ENCODE data around the gene DHRS1. TPM values are rescaled to one million over a fixed set of nuclear protein-coding genes. Genes with fewer than 3 reads are reported as not detected.
A peak's percentile ranks its signal among the peaks of the same experiment; 100 is the strongest.
"Not testable (repeated sequence)": the region's sequence is repeated elsewhere in the genome, so short reads cannot be mapped to it uniquely, and the experiment has no call there.

Gene DHRS1
- total and polyA plus RNA-seq, 3 experiments from 2014 or later = 9.3 to 34.8 (median 9.8) TPM

DNA sequence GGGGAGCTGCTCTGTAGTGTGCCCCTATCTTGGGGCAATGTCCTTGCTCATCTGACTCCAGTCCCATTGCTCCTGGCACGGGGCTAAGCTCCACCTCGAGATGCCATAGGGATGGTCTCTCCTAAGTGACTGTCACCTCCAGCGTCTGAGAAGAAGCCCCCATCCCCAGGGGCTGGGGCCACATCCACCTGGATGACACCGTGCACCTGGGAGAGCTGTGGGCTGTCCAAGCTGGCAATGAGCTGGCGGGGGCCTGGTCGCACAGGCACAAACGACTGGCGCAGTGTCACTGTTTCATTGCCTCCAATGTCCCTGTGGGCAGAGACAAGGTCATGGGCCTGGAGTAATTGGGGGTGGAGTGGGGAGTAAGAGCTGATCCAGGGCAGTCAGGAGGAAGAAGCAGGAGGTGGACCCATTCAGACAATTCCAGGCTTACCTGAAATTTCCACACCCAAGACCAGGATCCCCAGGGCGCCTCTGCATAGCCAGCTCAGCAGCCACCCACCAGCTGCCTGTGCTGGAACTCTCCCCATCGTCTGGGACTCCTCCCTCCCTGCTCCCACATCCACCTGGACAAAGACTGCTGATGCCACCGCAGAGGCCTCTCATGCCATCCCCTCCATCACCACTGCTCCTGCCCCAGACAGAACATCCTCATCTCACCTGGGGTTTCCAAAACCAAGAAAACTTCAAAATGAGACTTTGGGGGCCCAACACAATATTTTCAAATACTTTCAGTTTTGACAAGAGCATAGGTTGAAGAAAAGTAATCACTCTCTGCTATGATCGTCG is 50.2 kb downstream of the DHRS1 start:
- DNase-seq = peak in 1 of 5 donors; percentile 17
- H3K4me1 ChIP-seq (ENCODE audit: insufficient read depth, low read length) = peaks cover 5% of the 10 kb centered on the region
- H3K9me3 ChIP-seq (ENCODE audit: low read length) = no peaks in the 10 kb centered on the region
- H3K9me3 Mint-ChIP-seq = no peaks in the 10 kb centered on the region
- POLR2A ChIA-PET = no interaction called here
- CTCF ChIA-PET = interaction anchor here (0.9 to 8.5 kb wide), 2 partner anchors 50 to 84 kb away, joined by 4 to 151 read pairs; partner anchors contain the start of genes DHRS1 and NOP9
- H3K27ac ChIP-seq (ENCODE audit: low read depth, low read length) = no peak overlapping the region
- no peak overlapping the region for H3K4me3 Mint-ChIP-seq
- H3K4me3 ChIP-seq (ENCODE audit: low read length) = no peak overlapping the region
- peaks cover 13 to 18% (median 18%) of the 10 kb centered on the region in 3 donors for H3K4me1 Mint-ChIP-seq
- H3K36me3 Mint-ChIP-seq = peaks cover 0 to 24% (median 3%) of the 10 kb centered on the region in 3 donors
- H3K27ac Mint-ChIP-seq = peak overlapping the region in 2 of 8 donors; percentile 47 to 58
- H3K27me3 Mint-ChIP-seq = no peaks in the 10 kb centered on the region
- no peaks in the 10 kb centered on the region for H3K36me3 ChIP-seq (ENCODE audit: insufficient read depth, low read length)
- H3K27me3 ChIP-seq (ENCODE audit: insufficient read depth, low read length, poor library complexity, severe bottlenecking) = no peaks in the 10 kb centered on the region

GRCh38 chr14:24247422-24247821 is 52.2 kb downstream of the DHRS1 start:
- H3K27ac ChIP-seq (ENCODE audit: low read depth, low read length) = no peak overlapping the region
- Mint-ChIP-seq H3K9me3 (no peaks in the 10 kb centered on the region), H3K27ac (peak overlapping the region; percentile 67 to 98 (median 86)), H3K4me1 (peaks cover 22 to 33% (median 32%) of the 10 kb centered on the region in 3 donors), H3K36me3 (peaks cover 0 to 16% (median 1%) of the 10 kb centered on the region in 3 donors), H3K27me3 (no peaks in the 10 kb centered on the region), H3K4me3 (peak overlapping the region; percentile 1 to 55 (median 21))
- no peak for DNase-seq
- ChIA-PET CTCF (interaction anchor here (0.7 to 12.1 kb wide), 9 partner anchors 16 to 190 kb away, joined by 3 to 151 read pairs (median 8); partner anchors contain the start of genes CIDEB, DHRS1, LTB4R and LTB4R2), POLR2A (interaction anchor here (1.8 to 1.9 kb wide), 2 partner anchors 24 to 183 kb away, joined by 7 to 12 read pairs; partner anchors contain the start of genes CBLN3, KHNYN and RABGGTA)
- H3K4me3 ChIP-seq (ENCODE audit: low read length) = no peak overlapping the region
- H3K36me3 ChIP-seq (ENCODE audit: insufficient read depth, low read length) = no peaks in the 10 kb centered on the region
- no peaks in the 10 kb centered on the region for H3K27me3 ChIP-seq (ENCODE audit: insufficient read depth, low read length, poor library complexity, severe bottlenecking)
- peaks cover 13% of the 10 kb centered on the region for H3K4me1 ChIP-seq (ENCODE audit: insufficient read depth, low read length)
- H3K9me3 ChIP-seq (ENCODE audit: low read length) = no peaks in the 10 kb centered on the region

- Mint-ChIP-seq H3K9me3 (no peaks in the 10 kb centered on the region), H3K27ac (peak overlapping the region; percentile 79 to 98 (median 92)), H3K4me1 (peaks cover 27 to 39% (median 39%) of the 10 kb centered on the region in 3 donors), H3K36me3 (peaks cover 0 to 21% (median 1%) of the 10 kb centered on the region in 3 donors), H3K4me3 (peak overlapping the region; percentile 54 to 75 (median 66)), H3K27me3 (no peaks in the 10 kb centered on the region)
- Histone ChIP-seq H3K36me3 (ENCODE audit: insufficient read depth, low read length) (no peaks in the 10 kb centered on the region), H3K27me3 (ENCODE audit: insufficient read depth, low read length, poor library complexity, severe bottlenecking) (no peaks in the 10 kb centered on the region), H3K9me3 (ENCODE audit: low read length) (no peaks in the 10 kb centered on the region), H3K4me1 (ENCODE audit: insufficient read depth, low read length) (peaks cover 15% of the 10 kb centered on the region), H3K27ac (ENCODE audit: low read depth, low read length) (no peak overlapping the region), H3K4me3 (ENCODE audit: low read length) (no peak overlapping the region)
- CTCF ChIA-PET = interaction anchor here (0.7 to 12.1 kb wide), 9 partner anchors 17 to 190 kb away, joined by 3 to 151 read pairs (median 33); partner anchors contain the start of genes CBLN3, CIDEB, DHRS1 and KHNYN
- peak in 1 of 5 donors; percentile 35 for DNase-seq
- POLR2A ChIA-PET = interaction anchor here (0.6 to 1.9 kb wide), 7 partner anchors 24 to 183 kb away, joined by 3 to 12 read pairs (median 4); partner anchors contain the start of genes CBLN3, DCAF11, IRF9 and KHNYN
Observed at GRCh38 chr14:24246765-24247212, 52.8 kb downstream of the DHRS1 start.

DNA sequence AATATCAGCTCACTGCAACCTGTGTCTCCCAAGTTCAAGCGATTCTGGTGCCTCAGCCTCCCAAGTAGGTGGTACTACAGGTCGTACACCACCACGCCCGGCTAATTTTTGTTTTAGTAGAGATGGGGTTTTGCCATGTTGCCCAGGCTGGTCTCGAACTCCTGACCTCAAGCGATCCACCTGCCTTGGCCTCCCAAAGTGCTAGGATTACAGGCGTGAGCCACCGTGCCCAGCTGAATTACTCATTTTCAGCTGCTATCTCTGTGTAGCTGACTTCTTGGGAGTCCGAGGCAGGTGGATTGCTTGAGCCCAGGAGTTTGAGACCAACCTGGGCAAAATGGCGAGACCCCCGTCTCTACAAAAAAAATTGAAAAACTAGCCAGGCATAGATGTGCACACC is 54.2 kb downstream of the DHRS1 start:
- not testable (repeated sequence) for H3K4me3 Mint-ChIP-seq; H3K27me3 Mint-ChIP-seq; DNase-seq; H3K4me3 ChIP-seq (ENCODE audit: low read length); H3K27ac ChIP-seq (ENCODE audit: low read depth, low read length); H3K9me3 Mint-ChIP-seq; H3K36me3 ChIP-seq (ENCODE audit: insufficient read depth, low read length); H3K9me3 ChIP-seq (ENCODE audit: low read length); H3K27me3 ChIP-seq (ENCODE audit: insufficient read depth, low read length, poor library complexity, severe bottlenecking)
- peaks cover 29% of the 10 kb centered on the region for H3K4me1 ChIP-seq (ENCODE audit: insufficient read depth, low read length)
- ChIA-PET CTCF (interaction anchor here (0.7 to 12.1 kb wide), 8 partner anchors 25 to 186 kb away, joined by 3 to 151 read pairs (median 48); partner anchors contain the start of genes CBLN3, CIDEB, DHRS1 and KHNYN), POLR2A (interaction anchor here (0.6 kb wide), 1 partner anchor 84 kb away, joined by 3 read pairs; no protein-coding TSS in a partner anchor)
- H3K36me3 Mint-ChIP-seq = peaks cover 0 to 23% (median 2%) of the 10 kb centered on the region in 3 donors
- peaks cover 36 to 52% (median 52%) of the 10 kb centered on the region in 3 donors for H3K4me1 Mint-ChIP-seq
- peak overlapping the region in 4 of 8 donors; percentile 79 to 95 (median 91) for H3K27ac Mint-ChIP-seq

DNA sequence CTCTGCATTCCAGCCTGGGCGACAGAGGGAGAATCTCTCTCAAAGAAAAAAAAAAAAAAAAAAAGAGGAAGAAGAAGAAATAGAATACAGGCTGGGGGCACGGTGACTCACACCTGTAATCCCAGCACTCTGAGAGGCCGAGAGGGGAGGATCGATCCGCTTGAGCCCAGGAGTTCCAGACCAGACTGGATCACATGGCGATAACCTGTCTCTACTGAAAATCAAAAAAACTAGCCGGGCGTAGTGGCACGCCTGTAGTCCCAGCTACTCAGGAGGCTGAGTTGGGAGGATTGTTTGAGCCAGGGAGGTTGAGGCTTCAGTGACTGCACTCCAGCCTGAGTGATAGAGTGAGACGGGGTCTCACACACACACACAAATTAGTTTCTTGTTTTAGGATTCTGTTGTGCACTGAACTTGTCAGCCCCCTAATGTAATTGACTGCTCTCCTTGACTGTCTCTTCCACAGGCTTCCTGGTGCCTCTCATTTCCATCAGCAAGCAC is 56.2 kb downstream of the DHRS1 start:
- Mint-ChIP-seq H3K4me3 (peak overlapping the region; percentile 93 to 99 (median 98)), H3K27me3 (peaks cover 0 to 2% of the 10 kb centered on the region in 2 donors), H3K27ac (peak overlapping the region; percentile 98 to 100 (median 100)), H3K4me1 (peaks cover 55 to 72% (median 71%) of the 10 kb centered on the region in 3 donors), H3K36me3 (peaks cover 4 to 38% (median 4%) of the 10 kb centered on the region in 3 donors), H3K9me3 (no peaks in the 10 kb centered on the region)
- POLR2A ChIA-PET = interaction anchor here (0.7 to 3.3 kb wide), 13 partner anchors 10 to 200 kb away, joined by 5 to 44 read pairs (median 26); partner anchors contain the start of genes CBLN3, CHMP4A, DCAF11 and DHRS1
- peak overlapping the region; percentile 79 for H3K4me3 ChIP-seq (ENCODE audit: low read length)
- CTCF ChIA-PET = interaction anchor here (0.6 to 12.1 kb wide), 28 partner anchors 9 to 774 kb away, joined by 3 to 151 read pairs (median 7); partner anchors contain the start of genes ADCY4, CBLN3, CHMP4A and CIDEB
- H3K27me3 ChIP-seq (ENCODE audit: insufficient read depth, low read length, poor library complexity, severe bottlenecking) = no peaks in the 10 kb centered on the region
- peak overlapping the region; percentile 99 for H3K27ac ChIP-seq (ENCODE audit: low read depth, low read length)
- H3K36me3 ChIP-seq (ENCODE audit: insufficient read depth, low read length) = peaks cover 27% of the 10 kb centered on the region
- H3K9me3 ChIP-seq (ENCODE audit: low read length) = no peaks in the 10 kb centered on the region
- peaks cover 49% of the 10 kb centered on the region for H3K4me1 ChIP-seq (ENCODE audit: insufficient read depth, low read length)
- peak in 1 of 5 donors; percentile 9 for DNase-seq

- Mint-ChIP-seq H3K9me3 (no peaks in the 10 kb centered on the region), H3K27ac (peak overlapping the region; percentile 98 to 100 (median 100)), H3K4me1 (peaks cover 63 to 76% (median 76%) of the 10 kb centered on the region in 3 donors), H3K27me3 (peaks cover 0 to 2% of the 10 kb centered on the region in 2 donors), H3K4me3 (peak overlapping the region; percentile 93 to 99 (median 98)), H3K36me3 (peaks cover 4 to 52% (median 16%) of the 10 kb centered on the region in 3 donors)
- H3K9me3 ChIP-seq (ENCODE audit: low read length) = no peaks in the 10 kb centered on the region
- H3K4me3 ChIP-seq (ENCODE audit: low read length) = peak overlapping the region; percentile 79
- DNase-seq = peak; percentile 92 to 97 (median 95)
- POLR2A ChIA-PET = interaction anchor here (0.6 to 3.3 kb wide), 23 partner anchors 9 to 201 kb away, joined by 3 to 44 read pairs (median 10); partner anchors contain the start of genes CBLN3, CHMP4A, DCAF11 and DHRS1
- H3K27ac ChIP-seq (ENCODE audit: low read depth, low read length) = peak overlapping the region; percentile 99
- H3K36me3 ChIP-seq (ENCODE audit: insufficient read depth, low read length) = peaks cover 39% of the 10 kb centered on the region
- peaks cover 51% of the 10 kb centered on the region for H3K4me1 ChIP-seq (ENCODE audit: insufficient read depth, low read length)
- CTCF ChIA-PET = interaction anchor here (0.7 to 12.1 kb wide), 39 partner anchors 8 to 200 kb away, joined by 3 to 151 read pairs (median 5); partner anchors contain the start of genes ADCY4, CBLN3, CHMP4A and CIDEB
- H3K27me3 ChIP-seq (ENCODE audit: insufficient read depth, low read length, poor library complexity, severe bottlenecking) = no peaks in the 10 kb centered on the region
Observed at GRCh38 chr14:24241829-24242443, 57.6 kb downstream of the DHRS1 start.
